ENCODE data around the gene INPP5A. TPM values are rescaled to one million over a fixed set of nuclear protein-coding genes. Genes with fewer than 3 reads are reported as not detected.

The INPP5A gene
- total and polyA plus RNA-seq, 9 of the 15 experiments (the other 6 are each of a cell fraction or from before 2014, with no cell fraction given), result 0.66 to 11.6 (median 7.7) TPM

- Histone ChIP-seq H3K4me1 (replicated peaks in 1 of 2; ENCODE audit: control insufficient read depth in 2 of 2, insufficient read depth in 2 of 2, low read length in 2 of 2) (peaks cover 0 to 5% of the 10 kb centered on the region in 2 experiments; a peak in 1 of 5 replicates), H3K27me3 (ENCODE audit: control insufficient read depth in 2 of 2, insufficient read depth in 2 of 2, low read length in 2 of 2) (no peaks in the 10 kb centered on the region), H2AFZ (ENCODE audit: low read depth, low read length) (no peak overlapping the region), H4K20me1 (replicated peaks; ENCODE audit: control insufficient read depth, insufficient read depth, low read length) (no peaks in the 10 kb centered on the region), H3K4me3 (no peak overlapping the region), H3K9ac (ENCODE audit: insufficient read depth in 1 of 2, low read depth in 2 of 2, low read length in 2 of 2) (no peak overlapping the region), H3K79me2 (ENCODE audit: control insufficient read depth, insufficient read depth, low read length) (no peaks in the 10 kb centered on the region), H3K4me2 (ENCODE audit: insufficient read depth, low read length) (no peak overlapping the region), H3K9me3 (replicated peaks; ENCODE audit: control insufficient read depth, insufficient read depth, low read depth, low read length) (no peaks in the 10 kb centered on the region; the same call in 1 of the 2 replicates), H3K27ac (ENCODE audit: extremely low read depth, low read depth, low read length) (no peak overlapping the region), H3K9me1 (ENCODE audit: control insufficient read depth, insufficient read depth, low read length) (no peaks in the 10 kb centered on the region), H3K36me3 (ENCODE audit: control insufficient read depth, insufficient read depth, low read length) (no peaks in the 10 kb centered on the region)
- BruUV-seq (replicated peaks), result no TSS peak
- in situ Hi-C loops (cut with MboI) (no loop called here), intact Hi-C loops (cut with micrococcal nuclease) (no loop called here)
- ATAC-seq (no peak), DNase-seq (ENCODE audit: extremely low read depth in 1 of 4, low spot score in 3 of 4) (no peak), FAIRE-seq (no peak)
- ChIA-PET CTCF (ENCODE audit: low intra/inter-chr PET ratio) (no interaction called here), POLR2A (interaction anchor here (0.6 kb wide), 1 partner anchor 275 kb away, joined by 3 read pairs; no protein-coding TSS in a partner anchor)
- whole genome bisulfite sequencing (ENCODE audit: insufficient coverage, low coverage, missing lambda C conversion rate), result 89% methylated on average over 6 of the region's 14 CpGs
- TF ChIP-seq PHB2 (IDR thresholded peaks at IDR 0.05; ENCODE audit: low read depth) (no peak), POLR3A (IDR thresholded peaks at IDR 0.05; ENCODE audit: borderline replicate concordance, extremely low read depth, insufficient read depth, insufficient read length) (no peak), CHD4 (IDR thresholded peaks at IDR 0.05; ENCODE audit: insufficient read depth, insufficient replicate concordance, low read depth, low read length, poor library complexity, severe bottlenecking) (no peak), CHD7 (IDR thresholded peaks at IDR 0.05; ENCODE audit: low read depth, low read length) (no peak), ZNF217 (CRISPR knock-in tag; IDR thresholded peaks at IDR 0.05) (no peak), HIVEP1 (CRISPR knock-in tag; IDR thresholded peaks at IDR 0.05) (no peak)
- TF ChIP-seq, protein P1, sequence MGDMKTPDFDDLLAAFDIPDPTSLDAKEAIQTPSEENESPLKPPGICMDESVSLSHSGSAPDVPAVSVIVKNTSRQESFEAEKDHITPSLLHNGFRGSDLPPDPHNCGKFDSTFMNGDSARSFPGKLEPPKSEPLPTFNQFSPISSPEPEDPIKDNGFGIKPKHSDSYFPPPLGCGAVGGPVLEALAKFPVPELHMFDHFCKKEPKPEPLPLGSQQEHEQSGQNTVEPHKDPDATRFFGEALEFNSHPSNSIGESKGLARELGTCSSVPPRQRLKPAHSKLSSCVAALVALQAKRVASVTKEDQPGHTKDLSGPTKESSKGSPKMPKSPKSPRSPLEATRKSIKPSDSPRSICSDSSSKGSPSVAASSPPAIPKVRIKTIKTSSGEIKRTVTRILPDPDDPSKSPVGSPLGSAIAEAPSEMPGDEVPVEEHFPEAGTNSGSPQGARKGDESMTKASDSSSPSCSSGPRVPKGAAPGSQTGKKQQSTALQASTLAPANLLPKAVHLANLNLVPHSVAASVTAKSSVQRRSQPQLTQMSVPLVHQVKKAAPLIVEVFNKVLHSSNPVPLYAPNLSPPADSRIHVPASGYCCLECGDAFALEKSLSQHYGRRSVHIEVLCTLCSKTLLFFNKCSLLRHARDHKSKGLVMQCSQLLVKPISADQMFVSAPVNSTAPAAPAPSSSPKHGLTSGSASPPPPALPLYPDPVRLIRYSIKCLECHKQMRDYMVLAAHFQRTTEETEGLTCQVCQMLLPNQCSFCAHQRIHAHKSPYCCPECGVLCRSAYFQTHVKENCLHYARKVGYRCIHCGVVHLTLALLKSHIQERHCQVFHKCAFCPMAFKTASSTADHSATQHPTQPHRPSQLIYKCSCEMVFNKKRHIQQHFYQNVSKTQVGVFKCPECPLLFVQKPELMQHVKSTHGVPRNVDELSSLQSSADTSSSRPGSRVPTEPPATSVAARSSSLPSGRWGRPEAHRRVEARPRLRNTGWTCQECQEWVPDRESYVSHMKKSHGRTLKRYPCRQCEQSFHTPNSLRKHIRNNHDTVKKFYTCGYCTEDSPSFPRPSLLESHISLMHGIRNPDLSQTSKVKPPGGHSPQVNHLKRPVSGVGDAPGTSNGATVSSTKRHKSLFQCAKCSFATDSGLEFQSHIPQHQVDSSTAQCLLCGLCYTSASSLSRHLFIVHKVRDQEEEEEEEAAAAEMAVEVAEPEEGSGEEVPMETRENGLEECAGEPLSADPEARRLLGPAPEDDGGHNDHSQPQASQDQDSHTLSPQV (IDR thresholded peaks at IDR 0.05), result no peak
Measured at GRCh38 chr10:132750936-132751335, 213.3 kb downstream of the INPP5A start.

Measured in K562 (cell line).